Suprapubic skin (tissue), 4 donors: ENCODE measurements around the gene PPP2R2D. TPM values are rescaled to one million over a fixed set of nuclear protein-coding genes. Genes with fewer than 3 reads are reported as not detected.
A peak's percentile ranks its signal among the peaks of the same experiment; 100 is the strongest.

Experiments
- DNase-seq, 2 donors: peaks; one replicate each; pipeline ENCODE4 v3.0.0-alpha.2; 2019; ENCODE audit warnings: low spot score in 2 of 2
- H3K27ac ChIP-seq: fragments of 200-600 bp; sonication (generic); one replicate; pipeline ENCODE4 v1.5.1; 2019
- H3K27me3 ChIP-seq: fragments of 200-600 bp; sonication (generic); one replicate; pipeline ENCODE4 v1.5.1; 2019
- H3K36me3 ChIP-seq: fragments of 200-600 bp; sonication (generic); one replicate; pipeline ENCODE4 v1.5.1; 2019
- H3K4me1 ChIP-seq: fragments of 200-600 bp; sonication (generic); one replicate; pipeline ENCODE4 v1.5.1; 2019
- H3K4me3 ChIP-seq: fragments of 200-600 bp; sonication (generic); one replicate; pipeline ENCODE4 v1.5.1; 2019; ENCODE audit warnings: mild to moderate bottlenecking
- H3K9me3 ChIP-seq: fragments of 200-600 bp; sonication (generic); one replicate; pipeline ENCODE4 v1.5.1; 2019
- EP300 ChIP-seq: sonication (generic); formaldehyde crosslinking; IDR thresholded peaks from one replicate; pipeline ENCODE4 v1.6.1; 2017; ENCODE audit warnings: antibody characterized with exemption
- POLR2A ChIP-seq, 2 donors: fragments of 450-650 bp; IDR thresholded peaks; one replicate each; pipeline ENCODE4 v1.6.1; 2017; ENCODE audit warnings: antibody characterized with exemption in 2 of 2, mild to moderate bottlenecking in 2 of 2, moderate library complexity in 2 of 2
- POLR2AphosphoS5 ChIP-seq, 3 donors: sonication (generic); formaldehyde crosslinking; IDR thresholded peaks; one replicate each; pipeline ENCODE4 v1.6.1; 2017; ENCODE audit warnings: antibody characterized with exemption in 3 of 3
- WGBS: methylation state at CpG from one replicate; pipeline ENCODE4 v1.1.5; 2018; 5-methylcytosine and 5-hydroxymethylcytosine counted together
- total RNA-seq, 4 donors: library from RNA; depleted of rRNA; stranded (reverse); fragments of >200 nt; gene quantifications; one replicate each; pipeline ENCODE4 v1.1.0, GENCODE V29; 2016
- TF ChIP-seq, protein P1 (sequence below), 2 donors: fragments of 200-600 bp in 1 of 2; fragments of 450-650 bp in 1 of 2; sonication (generic) in 1 of 2; IDR thresholded peaks; one replicate each; pipeline ENCODE4 v1.5.1; 2016 to 2019; ENCODE audit warnings: antibody characterized with exemption in 2 of 2, mild to moderate bottlenecking in 1 of 2, moderate library complexity in 1 of 2

Gene PPP2R2D
- total RNA-seq, 4 donors from 2014 or later = 22.6 to 67.2 (median 30.1) TPM

DNA sequence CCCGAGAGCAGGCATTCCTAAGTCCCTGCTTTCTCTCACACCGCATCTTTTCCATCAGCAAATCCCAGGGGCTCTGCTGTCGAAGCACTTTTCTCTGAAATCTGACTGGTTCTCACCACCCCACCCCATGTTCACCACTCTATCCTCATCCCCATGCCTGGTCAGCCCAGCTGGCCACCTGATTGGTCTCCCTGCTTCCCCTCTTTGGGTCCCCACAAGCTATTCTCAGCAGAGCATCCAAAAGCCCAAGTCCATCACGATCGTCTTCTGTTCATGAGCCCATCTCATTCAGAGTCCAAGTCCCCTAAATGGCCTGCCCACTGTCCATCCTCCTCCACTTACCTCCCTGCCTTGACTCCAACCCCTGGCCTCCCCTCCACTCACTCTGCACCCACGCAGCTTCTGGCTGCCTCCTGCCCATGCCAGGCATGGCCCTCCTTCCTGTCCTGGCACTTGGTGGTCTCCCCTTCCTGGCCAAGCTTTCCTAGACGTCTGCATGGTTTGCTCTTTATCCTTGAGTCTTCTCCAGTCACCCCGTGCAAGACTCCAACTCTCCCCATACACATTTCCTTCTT is 1.6 kb upstream of the PPP2R2D start:
- Histone ChIP-seq H3K36me3 (no peaks in the 10 kb centered on the region), H3K9me3 (no peaks in the 10 kb centered on the region), H3K4me3 (no peak overlapping the region), H3K4me1 (peaks cover 33% of the 10 kb centered on the region), H3K27ac (no peak overlapping the region), H3K27me3 (peaks cover 10% of the 10 kb centered on the region)
- TF ChIP-seq, protein P1, sequence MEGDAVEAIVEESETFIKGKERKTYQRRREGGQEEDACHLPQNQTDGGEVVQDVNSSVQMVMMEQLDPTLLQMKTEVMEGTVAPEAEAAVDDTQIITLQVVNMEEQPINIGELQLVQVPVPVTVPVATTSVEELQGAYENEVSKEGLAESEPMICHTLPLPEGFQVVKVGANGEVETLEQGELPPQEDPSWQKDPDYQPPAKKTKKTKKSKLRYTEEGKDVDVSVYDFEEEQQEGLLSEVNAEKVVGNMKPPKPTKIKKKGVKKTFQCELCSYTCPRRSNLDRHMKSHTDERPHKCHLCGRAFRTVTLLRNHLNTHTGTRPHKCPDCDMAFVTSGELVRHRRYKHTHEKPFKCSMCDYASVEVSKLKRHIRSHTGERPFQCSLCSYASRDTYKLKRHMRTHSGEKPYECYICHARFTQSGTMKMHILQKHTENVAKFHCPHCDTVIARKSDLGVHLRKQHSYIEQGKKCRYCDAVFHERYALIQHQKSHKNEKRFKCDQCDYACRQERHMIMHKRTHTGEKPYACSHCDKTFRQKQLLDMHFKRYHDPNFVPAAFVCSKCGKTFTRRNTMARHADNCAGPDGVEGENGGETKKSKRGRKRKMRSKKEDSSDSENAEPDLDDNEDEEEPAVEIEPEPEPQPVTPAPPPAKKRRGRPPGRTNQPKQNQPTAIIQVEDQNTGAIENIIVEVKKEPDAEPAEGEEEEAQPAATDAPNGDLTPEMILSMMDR (IDR thresholded peaks at IDR 0.05) = no peak
- no peak for TF ChIP-seq POLR2A (IDR thresholded peaks at IDR 0.05)
- TF ChIP-seq EP300 = no peak
- no peak for TF ChIP-seq POLR2AphosphoS5 (IDR thresholded peaks at IDR 0.05)
- WGBS = 74% methylated on average over 8 of the region's 8 CpGs
- no peak for DNase-seq

DNA sequence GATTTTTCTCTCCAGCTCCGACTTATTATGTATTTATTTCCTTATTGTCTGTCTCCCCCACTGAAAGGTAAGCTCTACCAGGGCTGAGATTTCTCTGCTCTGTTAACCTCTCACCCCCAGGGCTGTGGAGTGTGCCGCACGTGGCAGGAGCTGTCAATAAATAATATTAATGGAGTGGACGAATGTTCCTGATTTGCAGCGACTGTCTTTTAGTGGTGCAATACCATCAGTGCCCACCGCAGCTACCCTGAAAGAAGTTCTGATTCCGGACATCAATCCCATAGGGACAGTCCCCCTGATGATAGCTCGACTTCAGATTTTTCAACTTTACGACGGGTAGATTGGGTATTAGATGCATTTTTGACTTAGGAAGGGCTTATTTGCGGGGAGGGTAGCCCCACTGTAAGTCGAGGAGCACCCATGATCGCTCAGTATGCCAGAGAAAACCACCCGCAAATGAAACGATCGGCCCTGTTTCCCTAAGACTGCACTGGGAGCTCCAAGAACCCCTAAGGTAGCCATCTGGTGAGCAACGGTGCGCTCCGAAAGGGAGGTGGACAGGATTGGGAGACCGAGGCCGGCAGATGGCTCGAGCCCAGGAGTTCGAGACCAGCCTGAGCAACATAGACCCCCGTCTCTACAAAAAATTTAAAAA is 986 bp upstream of the PPP2R2D start:
- TF ChIP-seq POLR2AphosphoS5 (IDR thresholded peaks at IDR 0.05) (no peak), EP300 (no peak), POLR2A (IDR thresholded peaks at IDR 0.05) (no peak)
- TF ChIP-seq, protein P1 (IDR thresholded peaks at IDR 0.05) = no peak
- WGBS = 18% methylated on average over 24 of the region's 24 CpGs
- Histone ChIP-seq H3K4me3 (peak overlapping the region; percentile 99), H3K27ac (peak overlapping the region; percentile 93), H3K36me3 (no peaks in the 10 kb centered on the region), H3K9me3 (no peaks in the 10 kb centered on the region), H3K27me3 (peaks cover 9% of the 10 kb centered on the region), H3K4me1 (peaks cover 36% of the 10 kb centered on the region)
- no peak for DNase-seq

DNA sequence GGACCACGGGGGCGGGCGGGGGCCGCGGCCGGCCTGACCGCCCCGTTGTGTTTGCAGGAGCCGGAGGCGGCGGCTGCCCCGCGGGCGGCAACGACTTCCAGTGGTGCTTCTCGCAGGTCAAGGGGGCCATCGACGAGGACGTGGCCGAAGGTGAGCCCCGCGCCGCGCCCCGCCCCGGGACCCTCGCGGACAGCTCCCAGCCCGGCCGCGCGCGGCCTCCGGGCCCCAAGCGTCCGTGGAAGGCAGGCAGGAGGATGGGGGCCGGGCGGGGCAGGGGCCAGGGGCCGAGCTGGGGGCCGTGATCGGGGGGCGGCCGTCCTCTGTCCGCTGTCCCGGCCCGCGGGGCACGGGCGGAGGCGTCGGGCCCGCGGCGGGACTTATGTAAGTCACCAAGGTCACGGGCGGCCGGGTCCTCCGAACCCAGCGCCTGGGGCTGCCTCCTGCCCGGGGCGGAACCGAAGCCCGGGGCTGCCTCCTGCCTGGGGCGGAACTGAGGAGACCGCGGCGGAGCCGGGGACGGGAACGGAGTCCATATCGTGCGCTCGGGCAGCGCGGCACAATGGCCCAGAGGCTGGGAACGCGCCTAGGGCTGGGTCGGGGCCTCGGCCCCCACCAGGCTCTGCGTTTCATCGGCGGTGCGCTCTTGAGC is 497 bp downstream of the PPP2R2D start:
- 0% methylated on average over 34 of the region's 83 CpGs for WGBS
- Histone ChIP-seq H3K27ac (peak overlapping the region; percentile 93), H3K27me3 (peaks cover 6% of the 10 kb centered on the region), H3K4me3 (peak overlapping the region; percentile 99), H3K9me3 (no peaks in the 10 kb centered on the region), H3K4me1 (peaks cover 45% of the 10 kb centered on the region), H3K36me3 (peaks cover 6% of the 10 kb centered on the region)
- DNase-seq = peak; percentile 73 to 81
- TF ChIP-seq EP300 (no peak), POLR2A (IDR thresholded peaks at IDR 0.05) (no peak), POLR2AphosphoS5 (IDR thresholded peaks at IDR 0.05) (no peak)
- TF ChIP-seq, protein P1 (IDR thresholded peaks at IDR 0.05) = no peak

DNA sequence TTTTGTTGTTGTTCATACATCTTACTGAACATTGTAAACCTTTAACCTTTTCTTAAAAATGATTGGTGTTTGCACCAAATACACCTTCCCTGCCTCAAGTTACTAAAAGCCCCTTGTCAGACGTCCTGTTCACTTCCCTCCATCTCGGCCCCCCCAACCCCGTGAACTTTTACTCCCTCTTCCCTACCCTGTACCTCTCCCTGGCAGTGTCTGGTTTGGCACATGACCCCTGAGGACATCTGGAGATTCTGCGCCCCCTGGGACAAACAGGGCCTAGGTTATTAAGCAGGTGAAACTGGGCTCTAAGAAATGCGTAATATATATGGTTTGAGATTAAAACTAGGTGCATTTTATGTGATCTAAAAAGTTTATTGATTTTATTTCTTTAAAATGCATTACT is 1.4 kb downstream of the PPP2R2D start:
- H3K36me3 ChIP-seq = peaks cover 6% of the 10 kb centered on the region
- WGBS = 50% methylated on average over 5 of the region's 5 CpGs
- peak; percentile 45 to 53 for DNase-seq
- peak overlapping the region; percentile 99 for H3K4me3 ChIP-seq
- peaks cover 6% of the 10 kb centered on the region for H3K27me3 ChIP-seq
- H3K9me3 ChIP-seq = no peaks in the 10 kb centered on the region
- H3K27ac ChIP-seq = no peak overlapping the region
- TF ChIP-seq POLR2A (IDR thresholded peaks at IDR 0.05) (no peak), EP300 (no peak)
- TF ChIP-seq, protein P1 (IDR thresholded peaks at IDR 0.05) = no peak
- H3K4me1 ChIP-seq = peaks cover 45% of the 10 kb centered on the region

DNA sequence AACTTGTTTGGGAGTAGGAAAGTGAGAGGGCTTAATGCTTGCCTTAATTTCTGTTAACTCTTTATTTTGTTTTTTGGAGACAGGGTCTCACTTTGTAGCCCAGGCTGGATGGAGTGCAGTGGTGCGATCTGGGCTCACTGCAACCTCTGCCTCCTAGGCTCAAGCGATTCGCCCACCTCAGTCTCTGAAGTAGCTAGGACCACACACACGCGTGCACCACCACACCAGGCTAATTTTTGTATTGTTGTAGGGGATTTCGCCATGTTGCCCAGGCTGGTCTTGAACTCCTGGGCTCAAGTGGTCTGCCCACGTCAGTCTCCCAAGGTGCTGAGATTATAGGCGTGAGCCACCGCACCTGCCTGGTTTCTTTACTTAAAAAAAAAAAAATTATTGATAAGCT is 1.9 kb downstream of the PPP2R2D start:
- H3K4me1 ChIP-seq = peaks cover 48% of the 10 kb centered on the region
- 93% methylated on average over 9 of the region's 9 CpGs for WGBS

More for the DNA sequence above, 1.9 kb downstream of the PPP2R2D start:
- DNase-seq = peak in 1 of 2 donors; percentile 37
- H3K9me3 ChIP-seq = no peaks in the 10 kb centered on the region
- TF ChIP-seq POLR2AphosphoS5 (IDR thresholded peaks at IDR 0.05) = no peak
- TF ChIP-seq EP300 = no peak
- TF ChIP-seq POLR2A (IDR thresholded peaks at IDR 0.05) = no peak
- TF ChIP-seq, protein P1 (IDR thresholded peaks at IDR 0.05) = no peak
- peak overlapping the region; percentile 99 for H3K4me3 ChIP-seq
- H3K27ac ChIP-seq = no peak overlapping the region
- peaks cover 6% of the 10 kb centered on the region for H3K36me3 ChIP-seq
- H3K27me3 ChIP-seq = peaks cover 6% of the 10 kb centered on the region
